Measurements from ENCODE around the gene LDHAL6B.

The LDHAL6B gene

DNA sequence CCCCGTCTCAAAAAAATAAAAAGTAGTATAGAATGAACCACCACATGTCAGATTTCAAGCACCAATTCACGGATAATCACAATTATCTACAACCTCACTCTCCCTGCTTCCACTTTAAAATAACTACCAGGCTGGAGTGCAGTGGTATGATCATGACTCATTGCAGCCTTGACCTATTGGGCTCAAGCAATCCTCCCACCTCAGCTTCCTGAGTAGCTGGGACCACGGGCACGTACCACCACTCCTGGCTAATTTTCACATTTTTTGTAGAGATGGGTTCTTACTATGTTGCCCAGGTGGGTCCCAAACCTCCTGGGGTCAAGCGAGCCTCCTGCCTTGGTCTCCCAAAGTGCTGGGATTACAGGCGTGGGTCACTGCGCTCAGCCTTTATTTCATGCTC lies 38.1 kb upstream of the LDHAL6B start:
- peaks cover 6 to 47% (median 34%) of the 10 kb centered on the region in 4 donors for H3K4me1 ChIP-seq
- no peak overlapping the region for H3K4me3 ChIP-seq
- DNase-seq, result no peak
- H3K36me3 ChIP-seq, result peaks cover 15 to 44% (median 16%) of the 10 kb centered on the region in 3 donors
- no peaks in the 10 kb centered on the region for H3K27me3 ChIP-seq
- TF ChIP-seq, protein P1, sequence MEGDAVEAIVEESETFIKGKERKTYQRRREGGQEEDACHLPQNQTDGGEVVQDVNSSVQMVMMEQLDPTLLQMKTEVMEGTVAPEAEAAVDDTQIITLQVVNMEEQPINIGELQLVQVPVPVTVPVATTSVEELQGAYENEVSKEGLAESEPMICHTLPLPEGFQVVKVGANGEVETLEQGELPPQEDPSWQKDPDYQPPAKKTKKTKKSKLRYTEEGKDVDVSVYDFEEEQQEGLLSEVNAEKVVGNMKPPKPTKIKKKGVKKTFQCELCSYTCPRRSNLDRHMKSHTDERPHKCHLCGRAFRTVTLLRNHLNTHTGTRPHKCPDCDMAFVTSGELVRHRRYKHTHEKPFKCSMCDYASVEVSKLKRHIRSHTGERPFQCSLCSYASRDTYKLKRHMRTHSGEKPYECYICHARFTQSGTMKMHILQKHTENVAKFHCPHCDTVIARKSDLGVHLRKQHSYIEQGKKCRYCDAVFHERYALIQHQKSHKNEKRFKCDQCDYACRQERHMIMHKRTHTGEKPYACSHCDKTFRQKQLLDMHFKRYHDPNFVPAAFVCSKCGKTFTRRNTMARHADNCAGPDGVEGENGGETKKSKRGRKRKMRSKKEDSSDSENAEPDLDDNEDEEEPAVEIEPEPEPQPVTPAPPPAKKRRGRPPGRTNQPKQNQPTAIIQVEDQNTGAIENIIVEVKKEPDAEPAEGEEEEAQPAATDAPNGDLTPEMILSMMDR (IDR thresholded peaks at IDR 0.05), result no peak
- intact Hi-C loops (cut with DNase I; ENCODE audit: low total_unique reads), result loop anchor here (10.0 kb wide), 1 partner anchor 206 kb away; the partner anchor contains the start of gene MYO1E
- H3K9me3 ChIP-seq, result no peaks in the 10 kb centered on the region
- peak overlapping the region; percentile 85 to 93 for H3K27ac ChIP-seq

DNA sequence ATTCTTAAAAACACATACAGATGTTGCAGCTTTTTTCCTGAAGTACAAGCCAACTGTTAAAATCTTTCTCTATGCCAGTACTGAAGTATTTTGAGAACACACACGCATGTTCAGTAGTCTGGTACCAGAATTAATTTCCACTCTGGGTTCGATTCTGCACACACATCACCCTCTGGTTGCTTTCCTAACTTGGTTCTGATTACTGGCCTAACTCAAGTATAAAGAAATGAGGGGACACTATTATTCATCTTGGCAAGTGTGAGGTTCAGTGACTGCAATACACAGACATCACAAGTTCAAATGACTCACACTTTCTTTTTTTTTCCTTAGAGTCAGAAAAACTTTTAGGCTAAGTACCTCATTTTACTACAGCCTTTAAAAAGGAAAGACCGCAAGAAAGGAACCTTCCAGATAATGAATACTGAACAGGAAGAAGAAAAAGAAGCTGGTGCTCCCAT lies 37.4 kb upstream of the LDHAL6B start:
- TF ChIP-seq, protein P1 (IDR thresholded peaks at IDR 0.05), result no peak
- no peak for DNase-seq
- intact Hi-C loops (cut with DNase I; ENCODE audit: low total_unique reads), result loop anchor here (10.0 kb wide), 1 partner anchor 206 kb away; the partner anchor contains the start of gene MYO1E
- H3K27ac ChIP-seq, result peak overlapping the region; percentile 85 to 93
- H3K27me3 ChIP-seq, result no peaks in the 10 kb centered on the region
- peaks cover 20 to 51% (median 21%) of the 10 kb centered on the region in 3 donors for H3K36me3 ChIP-seq
- peaks cover 6 to 47% (median 34%) of the 10 kb centered on the region in 4 donors for H3K4me1 ChIP-seq
- H3K4me3 ChIP-seq, result no peak overlapping the region
- no peaks in the 10 kb centered on the region for H3K9me3 ChIP-seq

DNA sequence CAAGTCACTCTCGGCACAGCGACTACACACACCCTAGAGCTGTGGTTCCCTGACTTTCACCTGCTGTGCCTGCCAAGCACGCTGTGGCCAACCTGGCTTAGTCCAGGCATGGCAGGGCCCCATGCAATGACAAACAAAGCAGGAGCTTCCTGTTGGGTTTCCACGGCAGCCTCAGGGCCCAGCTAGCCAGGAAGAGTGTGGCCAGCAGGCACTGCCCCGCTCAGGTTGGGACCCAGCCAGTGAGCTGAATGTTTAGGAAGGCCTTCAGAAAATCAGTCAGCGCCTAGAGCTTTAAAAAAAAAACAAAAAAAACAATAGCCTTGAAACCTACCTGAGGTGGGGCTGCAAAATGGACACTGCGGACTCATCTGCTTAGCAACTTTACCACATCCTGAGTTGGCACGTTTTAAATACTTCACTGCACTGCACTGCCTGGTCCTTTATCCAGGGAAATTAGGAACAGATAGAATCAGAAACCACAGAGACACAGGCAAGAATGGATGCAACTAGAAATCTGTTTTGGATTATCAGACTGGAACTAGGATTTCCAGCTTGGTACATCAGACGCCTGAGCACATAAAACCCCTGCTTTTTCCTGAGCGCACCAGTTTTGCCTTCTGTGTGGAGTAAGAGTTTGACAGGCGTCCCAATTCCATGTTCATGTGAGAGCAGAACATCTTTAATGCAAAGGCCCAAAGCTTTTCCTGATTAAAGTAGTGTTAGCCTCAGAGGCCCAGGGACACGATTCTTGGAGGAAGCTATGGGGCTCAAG lies 36.2 kb upstream of the LDHAL6B start:
- peak overlapping the region; percentile 85 to 93 for H3K27ac ChIP-seq
- TF ChIP-seq, protein P1 (IDR thresholded peaks at IDR 0.05), result no peak
- peaks cover 6 to 53% (median 34%) of the 10 kb centered on the region in 4 donors for H3K4me1 ChIP-seq
- H3K27me3 ChIP-seq, result no peaks in the 10 kb centered on the region
- DNase-seq, result peak; percentile 78 to 90
- intact Hi-C loops (cut with DNase I; ENCODE audit: low total_unique reads), result no loop called here
- H3K36me3 ChIP-seq, result peaks cover 21 to 43% (median 27%) of the 10 kb centered on the region in 3 donors
- no peak overlapping the region for H3K4me3 ChIP-seq
- no peaks in the 10 kb centered on the region for H3K9me3 ChIP-seq

DNA sequence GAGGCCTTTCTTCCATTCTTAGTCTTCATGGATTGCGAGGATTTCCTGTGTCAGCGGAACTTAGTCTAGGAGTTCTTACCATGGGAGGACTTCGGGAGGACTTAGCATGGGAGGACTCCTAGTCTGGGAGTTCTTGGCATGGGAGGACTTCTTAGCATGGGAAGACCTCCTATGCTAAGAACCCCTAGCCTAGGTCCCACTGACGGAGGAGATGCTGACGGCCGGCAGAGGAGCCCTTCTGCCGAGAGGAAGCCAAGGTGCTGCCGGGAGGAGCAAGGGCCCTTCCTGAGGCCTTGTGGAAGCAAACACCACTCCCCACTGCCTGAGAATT lies 35.6 kb upstream of the LDHAL6B start:
- intact Hi-C loops (cut with DNase I; ENCODE audit: low total_unique reads), result no loop called here
- no peak for DNase-seq
- Histone ChIP-seq H3K27ac (peak overlapping the region; percentile 85 to 93), H3K4me1 (peaks cover 6 to 53% (median 31%) of the 10 kb centered on the region in 4 donors), H3K36me3 (peaks cover 22 to 39% (median 27%) of the 10 kb centered on the region in 3 donors), H3K27me3 (no peaks in the 10 kb centered on the region), H3K9me3 (no peaks in the 10 kb centered on the region), H3K4me3 (no peak overlapping the region)
- TF ChIP-seq, protein P1 (IDR thresholded peaks at IDR 0.05), result no peak

DNA sequence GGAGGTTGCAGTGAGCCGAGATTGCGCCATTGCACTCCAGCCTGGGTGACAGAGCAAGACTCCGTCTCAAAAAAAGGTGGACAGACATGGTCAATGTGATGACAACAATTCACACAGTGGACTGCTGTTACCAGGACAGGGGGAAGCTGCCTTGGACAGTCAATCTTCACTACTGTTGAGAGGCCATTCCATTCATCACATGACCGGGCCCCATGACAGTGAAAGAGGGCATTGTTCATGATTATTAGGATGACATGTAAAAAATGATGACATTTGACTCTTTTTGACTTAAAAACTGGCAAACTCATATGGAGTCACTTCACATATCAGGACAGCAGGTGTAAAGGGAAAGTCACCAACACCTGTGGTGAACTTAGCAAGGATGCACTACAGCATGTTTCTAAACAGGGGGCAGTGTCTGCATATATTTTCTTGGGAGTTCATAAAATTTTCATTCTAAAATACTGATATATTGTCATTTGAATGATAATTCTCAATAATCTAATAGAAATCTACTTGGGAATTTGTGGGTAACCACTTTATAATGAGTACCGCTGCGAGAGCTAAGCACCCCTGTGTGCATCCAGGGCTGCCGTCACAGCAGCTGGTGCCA lies 34.2 kb upstream of the LDHAL6B start:
- H3K4me3 ChIP-seq, result no peak overlapping the region
- intact Hi-C loops (cut with DNase I; ENCODE audit: low total_unique reads), result no loop called here
- H3K27me3 ChIP-seq, result no peaks in the 10 kb centered on the region
- peaks cover 6 to 48% (median 28%) of the 10 kb centered on the region in 4 donors for H3K4me1 ChIP-seq
- H3K36me3 ChIP-seq, result peaks cover 27 to 47% (median 37%) of the 10 kb centered on the region in 3 donors
- no peak for DNase-seq
- TF ChIP-seq, protein P1 (IDR thresholded peaks at IDR 0.05), result no peak
- H3K27ac ChIP-seq, result peak overlapping the region; percentile 85 to 93
- no peaks in the 10 kb centered on the region for H3K9me3 ChIP-seq
